Erythroblast (primary cell): ENCODE results near the gene HMGA1.
A peak's percentile ranks its signal among the peaks of the same experiment; 100 is the strongest.

ENCODE experiments used
- DNase-seq, 2 experiments: peaks; one replicate each; lab custom pipeline; 2025; lab: John Stamatoyannopoulos, UW
- GATA1 ChIP-seq: IDR thresholded peaks from 2 replicates; pipeline ENCODE4 v1.6.1; 2011; ENCODE audit warnings: low read depth, mild to moderate bottlenecking, control low read depth, low read length, moderate library complexity
- POLR2A ChIP-seq: IDR thresholded peaks from 2 replicates; pipeline ENCODE4 v1.6.1; 2011; ENCODE audit warnings: mild to moderate bottlenecking, low read length

Gene HMGA1

GRCh38 chr6:34229877-34230276 lies 6.8 kb upstream of the HMGA1 start:
- no peak for TF ChIP-seq GATA1
- no peak for TF ChIP-seq POLR2A
- DNase-seq = no peak

- TF ChIP-seq GATA1 (no peak), POLR2A (no peak)
- peak in 1 of 2 experiments; percentile 45 for DNase-seq
These were observed 5.9 kb upstream of the HMGA1 start for GRCh38 chr6:34230653-34231371.

- TF ChIP-seq POLR2A = no peak
- no peak for TF ChIP-seq GATA1
- no peak for DNase-seq
These were observed 4.9 kb upstream of the HMGA1 start for GRCh38 chr6:34231566-34232336.

- no peak for DNase-seq
- no peak for TF ChIP-seq POLR2A
- no peak for TF ChIP-seq GATA1
These were observed 3.8 kb upstream of the HMGA1 start for GRCh38 chr6:34232901-34233300.

- DNase-seq = no peak
- TF ChIP-seq GATA1 = no peak
- no peak for TF ChIP-seq POLR2A
These were observed 2.8 kb upstream of the HMGA1 start for GRCh38 chr6:34233867-34234266.

GRCh38 chr6:34234667-34235306 lies 1.9 kb upstream of the HMGA1 start:
- no peak for DNase-seq
- no peak for TF ChIP-seq POLR2A
- TF ChIP-seq GATA1 = no peak

- DNase-seq = peak; percentile 87 to 90
- TF ChIP-seq GATA1 (no peak), POLR2A (no peak)
These were observed 1.2 kb upstream of the HMGA1 start for GRCh38 chr6:34235307-34236130.

GRCh38 chr6:34236131-34236442 lies 586 bp upstream of the HMGA1 start:
- peak; percentile 87 to 89 for DNase-seq
- no peak for TF ChIP-seq POLR2A
- no peak for TF ChIP-seq GATA1

GRCh38 chr6:34237316-34237721 lies 646 bp downstream of the HMGA1 start:
- peak; percentile 66 to 80 for DNase-seq
- TF ChIP-seq GATA1 (no peak), POLR2A (no peak)

- peak; percentile 33 for TF ChIP-seq POLR2A
- TF ChIP-seq GATA1 = no peak
- peak; percentile 89 for DNase-seq
These were observed 1.3 kb downstream of the HMGA1 start for GRCh38 chr6:34237722-34238584.

GRCh38 chr6:34238585-34239499 lies 2.2 kb downstream of the HMGA1 start:
- peak in 1 of 2 experiments; percentile 42 for DNase-seq
- TF ChIP-seq POLR2A = no peak

GRCh38 chr6:34239500-34239825 lies 2.8 kb downstream of the HMGA1 start:
- DNase-seq = peak; percentile 39 to 44
- TF ChIP-seq GATA1 (no peak), POLR2A (no peak)
